Stimulated activated CD8-positive, alpha-beta memory T cell treated with anti-CD3 and anti-CD28 coated beads, Interleukin-7, amount 100 ng/mL, for 48 hours (primary cell): Measurements from ENCODE around the gene SFT2D2.
A peak's percentile ranks its signal among the peaks of the same experiment; 100 is the strongest.

ENCODE experiments used
- DNase-seq, 2 donors: peaks; one replicate each; pipeline ENCODE4 v3.0.0-alpha.2; 2020; ENCODE audit warnings: low read depth in 1 of 2; ENCODE audit errors: extremely low read depth in 1 of 2

SFT2D2 gene

GRCh38 chr1:168221275-168221674 is 4.5 kb upstream of the SFT2D2 start:
- DNase-seq = no peak

DNA sequence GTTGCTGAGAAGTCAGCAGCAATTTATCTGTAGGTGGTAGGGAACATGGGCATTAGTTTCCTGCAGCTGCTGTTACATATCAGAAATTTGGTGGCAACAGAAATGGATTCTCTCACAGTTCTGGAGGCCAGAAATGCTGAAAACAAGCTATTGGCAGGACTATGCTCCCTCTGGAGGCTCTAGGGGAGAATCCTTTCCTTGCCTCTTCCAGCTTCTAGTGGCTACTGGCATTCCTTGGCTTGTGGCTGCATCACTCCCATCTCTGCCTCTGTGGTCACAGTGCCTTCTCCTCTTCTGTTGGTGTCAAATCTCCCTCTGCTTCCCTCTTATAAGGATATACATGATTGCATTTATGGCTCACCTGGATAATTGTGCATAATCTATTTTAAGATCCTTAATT is 2.5 kb upstream of the SFT2D2 start:
- DNase-seq = no peak

DNA sequence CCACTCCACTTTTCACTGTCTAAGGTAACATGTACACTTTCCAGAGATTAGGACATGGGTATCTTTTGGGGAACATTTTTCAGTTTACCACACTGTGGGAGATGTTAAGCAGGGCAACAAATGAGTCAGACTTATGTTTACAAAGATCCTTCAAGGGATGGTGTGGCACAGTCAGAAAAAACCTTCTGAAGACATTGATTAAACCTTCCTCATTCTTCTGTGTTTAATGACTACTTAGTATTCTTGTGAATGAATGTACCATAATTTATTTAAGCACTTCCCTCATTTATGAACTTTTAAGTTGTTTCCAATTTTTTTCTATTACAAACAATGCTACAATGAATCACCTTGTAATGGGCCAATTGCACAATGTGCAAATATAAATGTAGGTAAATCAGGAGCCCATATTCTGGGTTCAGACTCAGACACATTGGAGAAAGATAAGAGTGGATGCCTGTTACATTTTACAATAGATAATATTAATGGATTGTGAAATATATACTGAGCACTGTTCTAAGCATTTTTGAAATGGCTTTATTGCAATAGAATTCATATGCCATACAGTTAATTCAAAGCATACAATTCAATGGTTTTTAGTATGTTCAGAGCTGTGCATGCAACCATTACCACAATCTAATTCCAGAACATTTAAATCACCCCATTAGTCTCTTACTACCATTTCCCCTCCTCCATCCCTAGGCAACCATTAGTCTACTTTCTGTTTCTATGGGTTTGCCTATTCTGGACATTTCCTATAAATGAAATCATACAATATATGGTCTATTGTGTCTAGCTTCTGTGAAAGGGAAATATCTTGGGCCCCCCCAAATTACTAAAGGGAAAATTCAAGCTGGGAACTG is 1.9 kb upstream of the SFT2D2 start:
- DNase-seq = no peak

DNA sequence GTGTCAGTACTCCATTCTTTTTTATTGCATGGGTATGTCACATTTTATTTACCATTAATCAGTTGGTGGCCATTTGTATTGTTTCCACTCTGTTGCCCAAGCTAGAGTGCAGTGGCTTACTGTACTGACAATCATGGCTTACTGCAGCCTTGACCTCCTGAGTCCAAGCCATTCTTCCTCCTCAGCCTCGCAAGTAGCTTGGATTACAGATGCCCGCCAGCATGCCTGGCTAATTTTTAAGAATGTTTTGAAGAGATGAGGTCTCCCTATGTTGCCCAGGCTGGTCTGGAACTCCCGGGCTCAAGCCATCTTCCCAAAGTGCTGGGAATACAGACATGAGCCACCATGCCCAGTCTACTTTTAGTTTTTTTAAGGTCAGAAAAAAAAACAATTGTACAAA is 813 bp upstream of the SFT2D2 start:
- no peak for DNase-seq

DNA sequence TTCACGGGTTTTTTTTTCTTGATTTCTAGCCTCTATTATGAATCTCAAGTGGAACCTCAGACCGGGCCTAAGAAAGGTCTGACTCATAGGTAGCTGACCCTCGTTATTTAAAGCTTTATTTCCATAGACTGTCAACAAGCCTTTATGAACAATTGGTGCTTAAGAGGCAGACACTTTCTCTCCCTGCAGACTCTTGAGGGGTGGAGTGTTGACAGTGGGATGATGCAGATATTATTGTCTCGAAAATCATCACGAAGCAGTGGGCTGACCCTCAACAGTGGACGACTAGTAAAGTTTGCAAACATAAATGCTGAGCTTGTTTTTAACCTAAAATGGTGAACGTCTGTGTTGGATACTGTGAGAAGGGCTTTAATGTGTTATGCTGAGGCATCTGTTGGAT is 1.8 kb downstream of the SFT2D2 start:
- no peak for DNase-seq

GRCh38 chr1:168229893-168230292 is 4.1 kb downstream of the SFT2D2 start:
- no peak for DNase-seq

GRCh38 chr1:168230709-168231108 is 4.9 kb downstream of the SFT2D2 start:
- no peak for DNase-seq

GRCh38 chr1:168234846-168235547 is 9.2 kb downstream of the SFT2D2 start:
- peak in 1 of 2 donors; percentile 54 for DNase-seq

- no peak for DNase-seq
These were observed 9.7 kb downstream of the SFT2D2 start for GRCh38 chr1:168235548-168235885.

- DNase-seq = no peak
These were observed 10.1 kb downstream of the SFT2D2 start for GRCh38 chr1:168235937-168236336.

- peak in 1 of 2 donors; percentile 37 for DNase-seq
These were observed 11.2 kb downstream of the SFT2D2 start for GRCh38 chr1:168236836-168237611.

DNA sequence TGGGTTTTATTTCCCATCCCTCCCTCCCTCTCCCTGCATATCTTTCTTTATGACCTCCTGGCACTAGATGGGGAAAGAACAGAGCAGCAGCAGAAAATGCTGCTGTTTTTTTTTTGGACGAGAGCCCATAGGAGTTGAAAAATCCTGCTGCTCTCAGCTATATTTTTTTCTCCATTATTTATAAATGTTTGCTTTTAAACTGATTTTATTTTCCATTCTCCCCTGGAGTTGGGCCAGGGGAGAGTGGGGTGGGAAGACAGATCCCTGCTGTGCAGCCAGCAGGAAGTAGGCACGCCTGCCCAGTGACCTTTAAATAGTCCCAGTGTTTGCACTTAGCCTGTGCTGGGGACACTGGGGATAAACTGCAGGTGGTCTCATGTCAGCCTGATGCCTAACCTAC is 17.4 kb downstream of the SFT2D2 start:
- no peak for DNase-seq

- no peak for DNase-seq
These were observed 17.9 kb downstream of the SFT2D2 start for GRCh38 chr1:168243636-168244212.

- no peak for DNase-seq
These were observed 19.2 kb downstream of the SFT2D2 start for GRCh38 chr1:168245042-168245441.

GRCh38 chr1:168246506-168246905 is 20.7 kb downstream of the SFT2D2 start:
- no peak for DNase-seq

DNA sequence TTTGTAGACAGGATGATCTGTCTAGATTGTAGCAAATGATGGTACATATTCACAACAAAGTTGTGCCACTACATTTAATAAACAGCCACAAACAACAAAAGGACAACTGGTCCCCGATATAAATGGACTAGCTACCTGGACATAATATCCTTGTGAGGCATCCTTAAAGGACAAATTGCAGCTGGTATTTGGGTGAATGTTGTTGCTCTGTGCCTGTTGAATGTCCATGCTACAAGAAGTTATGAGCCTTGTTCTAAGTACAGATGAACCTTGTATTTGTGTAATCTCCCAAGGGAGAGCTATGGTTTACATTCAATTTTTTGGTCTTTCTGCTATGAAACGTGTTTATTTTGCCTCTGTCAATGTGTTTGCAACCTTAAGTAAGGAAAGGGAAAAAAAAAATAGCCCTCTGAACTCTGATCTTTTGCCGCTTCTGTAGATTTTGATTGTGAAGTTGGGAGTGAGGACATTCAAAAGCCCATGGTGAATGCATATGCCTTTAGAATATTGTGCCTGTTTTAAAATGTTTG is 26.5 kb downstream of the SFT2D2 start:
- no peak for DNase-seq

DNA sequence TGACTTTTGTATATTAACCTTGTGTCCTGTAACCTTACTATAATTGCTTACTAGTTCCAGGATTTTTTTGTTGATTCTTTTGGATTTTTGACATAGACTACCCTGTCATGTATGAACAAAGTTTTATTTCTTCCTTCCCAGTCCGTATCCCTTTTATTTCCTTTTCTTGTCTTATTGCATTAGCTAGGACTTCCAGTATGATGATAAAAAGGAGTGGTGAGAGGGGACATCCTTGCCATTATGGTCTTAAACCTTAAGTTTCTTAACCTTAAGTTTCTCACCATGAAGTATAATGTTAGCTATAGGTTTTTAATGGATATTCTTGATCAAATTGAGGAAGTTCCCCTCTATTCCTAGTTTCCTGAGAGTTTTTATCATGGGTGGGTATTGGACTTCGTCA is 30.4 kb downstream of the SFT2D2 start:
- no peak for DNase-seq

DNA sequence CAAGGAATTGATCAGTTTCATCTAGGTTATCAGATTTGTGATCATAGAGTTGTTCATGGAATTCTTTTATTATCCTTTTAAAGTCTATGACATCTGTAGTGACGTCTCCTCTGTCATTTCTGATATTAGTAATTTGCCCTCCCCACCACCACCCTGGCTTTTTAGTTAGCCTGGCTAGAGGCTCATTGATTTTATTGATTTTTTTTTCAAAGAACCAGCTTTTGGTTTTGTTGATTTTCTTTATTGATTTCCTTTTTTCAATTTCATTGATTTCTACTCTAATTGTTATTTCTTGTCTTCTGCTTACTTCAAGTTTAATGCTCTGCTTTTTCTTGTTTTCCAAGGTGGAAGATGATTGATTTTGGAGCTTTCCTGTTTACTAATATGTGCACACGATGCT is 31.6 kb downstream of the SFT2D2 start:
- DNase-seq = no peak

- DNase-seq = no peak
These were observed 33.8 kb downstream of the SFT2D2 start for GRCh38 chr1:168259567-168259966.

DNA sequence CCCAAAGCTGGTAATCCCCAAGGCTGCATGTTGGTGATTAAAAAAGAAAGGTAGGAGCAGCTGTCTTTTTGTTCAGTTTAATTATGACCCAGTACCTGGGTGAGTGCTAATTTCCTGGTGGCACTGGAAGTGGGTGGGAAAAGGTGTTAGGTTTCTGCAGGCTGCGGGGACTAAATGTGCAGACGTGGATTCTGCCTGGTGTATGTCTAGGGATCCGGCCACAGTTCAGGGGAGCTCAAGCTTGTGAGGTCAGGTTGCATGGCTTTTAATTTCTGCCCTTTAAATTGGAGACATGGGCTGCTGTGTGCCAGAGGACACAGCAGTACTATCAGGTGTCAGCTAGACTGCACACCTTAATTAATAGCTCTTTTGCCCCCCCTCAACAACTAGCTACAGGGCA is 34.6 kb downstream of the SFT2D2 start:
- no peak for DNase-seq

DNA sequence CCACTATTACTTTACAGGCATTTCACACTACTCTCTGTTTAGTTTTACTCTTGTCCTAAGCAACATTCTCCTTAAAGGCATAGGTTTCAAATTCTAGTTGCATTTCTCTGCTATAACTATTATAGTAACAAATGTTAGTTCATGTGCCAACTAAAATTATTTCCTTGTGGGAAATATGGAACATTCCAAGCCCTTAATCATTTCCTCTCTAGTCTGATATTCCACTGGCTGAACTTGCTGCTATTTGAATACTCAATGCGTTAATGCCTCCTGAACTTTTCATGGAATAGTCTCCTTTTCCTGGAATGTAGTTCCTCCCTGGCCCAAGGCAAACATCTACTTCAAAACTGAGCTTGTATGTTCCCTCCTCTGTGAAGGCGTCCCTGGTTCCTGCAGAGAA is 35.6 kb downstream of the SFT2D2 start:
- DNase-seq = no peak
